ENCODE results near the gene ARHGEF16.

ARHGEF16 gene

GRCh38 chr1:3464649-3465025, 10.2 kb downstream of the ARHGEF16 start:
- DNase-seq (ENCODE audit: low read depth), result no peak
- no peak overlapping the region for H3K4me3 ChIP-seq (replicated peaks; ENCODE audit: low read depth, low read length)
- TF ChIP-seq CTCF (IDR thresholded peaks at IDR 0.05; ENCODE audit: low read length, missing control alignments), result no peak

GRCh38 chr1:3465091-3465934, 10.8 kb downstream of the ARHGEF16 start:
- DNase-seq (ENCODE audit: low read depth), result no peak
- no peak for TF ChIP-seq CTCF (IDR thresholded peaks at IDR 0.05; ENCODE audit: low read length, missing control alignments)
- no peak overlapping the region for H3K4me3 ChIP-seq (replicated peaks; ENCODE audit: low read depth, low read length)

GRCh38 chr1:3465935-3466321, 11.5 kb downstream of the ARHGEF16 start:
- TF ChIP-seq CTCF (IDR thresholded peaks at IDR 0.05; ENCODE audit: low read length, missing control alignments), result no peak
- DNase-seq (ENCODE audit: low read depth), result no peak
- no peak overlapping the region for H3K4me3 ChIP-seq (replicated peaks; ENCODE audit: low read depth, low read length)

- no peak overlapping the region for H3K4me3 ChIP-seq (replicated peaks; ENCODE audit: low read depth, low read length)
- TF ChIP-seq CTCF (IDR thresholded peaks at IDR 0.05; ENCODE audit: low read length, missing control alignments), result no peak
- no peak for DNase-seq (ENCODE audit: low read depth)
Measured at GRCh38 chr1:3466366-3467075, 12.1 kb downstream of the ARHGEF16 start.

GRCh38 chr1:3467096-3468036, 12.9 kb downstream of the ARHGEF16 start:
- no peak for DNase-seq (ENCODE audit: low read depth)
- TF ChIP-seq CTCF (IDR thresholded peaks at IDR 0.05; ENCODE audit: low read length, missing control alignments), result no peak
- no peak overlapping the region for H3K4me3 ChIP-seq (replicated peaks; ENCODE audit: low read depth, low read length)

- DNase-seq (ENCODE audit: low read depth), result no peak
- no peak for TF ChIP-seq CTCF (IDR thresholded peaks at IDR 0.05; ENCODE audit: low read length, missing control alignments)
- no peak overlapping the region for H3K4me3 ChIP-seq (replicated peaks; ENCODE audit: low read depth, low read length)
Measured at GRCh38 chr1:3468236-3469103, 14.0 kb downstream of the ARHGEF16 start.

Measured in fibroblast of pulmonary artery (primary cell).